GM15510 (cell line): ENCODE measurements around the gene TBL1Y.

Experiments
- POLR2A ChIP-seq: IDR thresholded peaks from 3 replicates; pipeline ENCODE4 v1.6.1; 2011; ENCODE audit warnings: borderline replicate concordance; ENCODE audit not compliant: insufficient read length; ENCODE audit errors: extremely low read depth

TBL1Y gene

GRCh38 chrY:6910372-6911252 is at the start of gene TBL1Y:
TSS of gene TBL1Y (plus strand) at chrY:6910697. CDS start at chrY:7025085, 114,388 bp downstream.
- no peak for TF ChIP-seq POLR2A

GRCh38 chrY:6894496-6894895 is 16.0 kb upstream of the TBL1Y start:
- no peak for TF ChIP-seq POLR2A

- TF ChIP-seq POLR2A: no peak
Measured at GRCh38 chrY:6895236-6895635, 15.3 kb upstream of the TBL1Y start.

- no peak for TF ChIP-seq POLR2A
Measured at GRCh38 chrY:6907591-6907990, 2.9 kb upstream of the TBL1Y start.

GRCh38 chrY:6909118-6909521 is 1.4 kb upstream of the TBL1Y start:
- no peak for TF ChIP-seq POLR2A

- no peak for TF ChIP-seq POLR2A
Measured at GRCh38 chrY:6909856-6910255, 641 bp upstream of the TBL1Y start.

- TF ChIP-seq POLR2A: no peak
Measured at GRCh38 chrY:6911253-6911881, 870 bp downstream of the TBL1Y start, which contains the start of gene AMELY. TSS of gene AMELY (minus strand) at chrY:6911752. CDS start at chrY:6872608, 39,144 bp downstream.

- no peak for TF ChIP-seq POLR2A
Measured at GRCh38 chrY:6913362-6913761, 2.9 kb downstream of the TBL1Y start.

- no peak for TF ChIP-seq POLR2A
Measured at GRCh38 chrY:6921061-6921460, 10.6 kb downstream of the TBL1Y start.

- no peak for TF ChIP-seq POLR2A
Measured at GRCh38 chrY:6928265-6928664, 17.8 kb downstream of the TBL1Y start.

GRCh38 chrY:6929237-6929636 is 18.7 kb downstream of the TBL1Y start:
- no peak for TF ChIP-seq POLR2A

GRCh38 chrY:6931779-6932396 is 21.4 kb downstream of the TBL1Y start:
- no peak for TF ChIP-seq POLR2A

GRCh38 chrY:6935497-6935896 is 25.0 kb downstream of the TBL1Y start:
- no peak for TF ChIP-seq POLR2A

- no peak for TF ChIP-seq POLR2A
Measured at GRCh38 chrY:6947695-6948094, 37.2 kb downstream of the TBL1Y start.

- TF ChIP-seq POLR2A: no peak
Measured at GRCh38 chrY:6948378-6948777, 37.9 kb downstream of the TBL1Y start.
